ENCODE data around the gene CYB561D1.

DNA sequence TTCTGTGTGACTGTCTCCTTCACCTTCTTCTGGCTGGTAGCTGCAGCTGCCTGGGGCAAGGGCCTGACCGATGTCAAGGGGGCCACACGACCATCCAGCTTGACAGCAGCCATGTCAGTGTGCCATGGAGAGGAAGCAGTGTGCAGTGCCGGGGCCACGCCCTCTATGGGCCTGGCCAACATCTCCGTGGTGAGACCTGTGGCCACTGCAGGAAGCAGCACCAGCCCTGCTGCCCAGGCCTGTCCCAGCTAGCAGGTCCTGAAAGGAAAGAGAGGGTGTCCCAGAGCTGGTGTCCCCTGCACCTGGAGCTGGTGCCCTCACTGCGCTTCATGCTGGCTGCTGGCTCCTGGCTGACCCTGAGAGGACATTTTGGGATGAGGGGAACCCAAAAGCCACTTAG is 16.1 kb upstream of the CYB561D1 start:
- no peak for TF ChIP-seq POLR2AphosphoS5 (IDR thresholded peaks at IDR 0.05; ENCODE audit: low read depth, low read length)
- no peak for TF ChIP-seq POLR2A (IDR thresholded peaks at IDR 0.05; ENCODE audit: low read depth, low read length)
- TF ChIP-seq TAF1 (IDR thresholded peaks at IDR 0.05; ENCODE audit: borderline replicate concordance, low read depth, low read length), result no peak

Measured in GM12892 (cell line).